ENCODE data around the gene TRAPPC6A. TPM values are rescaled to one million over a fixed set of nuclear protein-coding genes. Genes with fewer than 3 reads are reported as not detected.

Gene TRAPPC6A
- total and polyA plus RNA-seq, 5 donors = 15.2 to 26.5 (median 19.2) TPM

- 83% methylated on average over 4 of the region's 4 CpGs for whole genome bisulfite sequencing
- ATAC-seq (no peak), DNase-seq (peak in 1 of 3 donors; percentile 6)
- Histone ChIP-seq H3K9me3 (ENCODE audit: control insufficient read depth, low read length) (no peaks in the 10 kb centered on the region), H3K27me3 (ENCODE audit: control insufficient read depth, insufficient read depth) (no peaks in the 10 kb centered on the region), H3K4me3 (ENCODE audit: low read length) (no peak overlapping the region), H3K4me1 (ENCODE audit: control insufficient read depth, insufficient read depth, low read length) (peaks cover 3% of the 10 kb centered on the region), H3K27ac (ENCODE audit: low read length) (no peak overlapping the region)
- intact Hi-C loops (cut with DNase I) = no loop called here
Observed at GRCh38 chr19:45114116-45114515, 63.9 kb downstream of the TRAPPC6A start.

- Histone ChIP-seq H3K27ac (ENCODE audit: low read length) (no peak overlapping the region), H3K9me3 (ENCODE audit: control insufficient read depth, low read length) (no peaks in the 10 kb centered on the region), H3K4me3 (ENCODE audit: low read length) (no peak overlapping the region), H3K4me1 (ENCODE audit: control insufficient read depth, insufficient read depth, low read length) (peaks cover 2% of the 10 kb centered on the region), H3K27me3 (ENCODE audit: control insufficient read depth, insufficient read depth) (no peaks in the 10 kb centered on the region)
- DNase-seq (peak in 2 of 3 donors; percentile 21 to 55), ATAC-seq (no peak)
- intact Hi-C loops (cut with DNase I) = no loop called here
- 87% methylated on average over 9 of the region's 9 CpGs for WGBS
Observed at GRCh38 chr19:45113628-45114027, 64.4 kb downstream of the TRAPPC6A start.

Other genes starting within 250 kb of the TRAPPC6A start
- not detected for gene APOC4, start 236.0 kb downstream of the TRAPPC6A start, total RNA-seq
- gene APOC4, start 236.0 kb downstream of the TRAPPC6A start, polyA plus RNA-seq = not detected
- gene APOC2, start 232.2 kb downstream of the TRAPPC6A start, total RNA-seq = not detected
- gene APOC2, start 232.2 kb downstream of the TRAPPC6A start, polyA plus RNA-seq = 0.68 TPM
- gene CLPTM1, start 222.9 kb downstream of the TRAPPC6A start, total RNA-seq = 100 to 1,000 TPM in 2 of 4 donors, 10 to 100 TPM in 2; 81.4 to 106 (median 93.0) TPM
- 85.7 TPM for gene CLPTM1, start 222.9 kb downstream of the TRAPPC6A start, polyA plus RNA-seq
- gene RELB, start 176.8 kb downstream of the TRAPPC6A start, total RNA-seq = 1 to 10 TPM; 2.3 to 6.5 (median 3.3) TPM
- 2.4 TPM for gene RELB, start 176.8 kb downstream of the TRAPPC6A start, polyA plus RNA-seq
- gene CLASRP, start 139.2 kb downstream of the TRAPPC6A start, total RNA-seq = 10 to 100 TPM; 34.3 to 36.7 (median 36.1) TPM
- 36.8 TPM for gene CLASRP, start 139.2 kb downstream of the TRAPPC6A start, polyA plus RNA-seq
- under 1 TPM in 3 of 4 donors, not detected in 1; 0.25 to 0.35 (median 0.29) TPM for gene ZNF296, start 101.8 kb downstream of the TRAPPC6A start, total RNA-seq
- 0.25 TPM for gene ZNF296, start 101.8 kb downstream of the TRAPPC6A start, polyA plus RNA-seq
- gene GEMIN7, start 99.0 kb downstream of the TRAPPC6A start, total RNA-seq = 10 to 100 TPM; 10.9 to 15.0 (median 12.8) TPM
- 27.9 TPM for gene GEMIN7, start 99.0 kb downstream of the TRAPPC6A start, polyA plus RNA-seq
- gene PPP1R37, start 85.1 kb downstream of the TRAPPC6A start, total RNA-seq = 10 to 100 TPM; 16.5 to 24.9 (median 18.9) TPM
- gene PPP1R37, start 85.1 kb downstream of the TRAPPC6A start, polyA plus RNA-seq = 23.4 TPM
- under 1 TPM in 1 of 4 donors, not detected in 3; 0.06 TPM for gene NKPD1, start 17.3 kb downstream of the TRAPPC6A start, total RNA-seq
- 0.07 TPM for gene NKPD1, start 17.3 kb downstream of the TRAPPC6A start, polyA plus RNA-seq
- 1 to 10 TPM; 3.8 to 8.2 (median 6.2) TPM for gene BLOC1S3, start 547 bp upstream of the TRAPPC6A start, total RNA-seq
- 2.4 TPM for gene BLOC1S3, start 547 bp upstream of the TRAPPC6A start, polyA plus RNA-seq
- 1 to 10 TPM; 3.4 to 5.6 (median 4.5) TPM for gene EXOC3L2, start 67.2 kb upstream of the TRAPPC6A start, total RNA-seq
- 2.7 TPM for gene EXOC3L2, start 67.2 kb upstream of the TRAPPC6A start, polyA plus RNA-seq
- gene MARK4, start 73.0 kb upstream of the TRAPPC6A start, total RNA-seq = 10 to 100 TPM; 29.0 to 54.5 (median 40.4) TPM
- 21.0 TPM for gene MARK4, start 73.0 kb upstream of the TRAPPC6A start, polyA plus RNA-seq
- 1,000 to 10,000 TPM; 2,910 to 4,826 (median 3,330) TPM for gene CKM, start 144.6 kb upstream of the TRAPPC6A start, total RNA-seq
- gene CKM, start 144.6 kb upstream of the TRAPPC6A start, polyA plus RNA-seq = 5,160 TPM
- gene KLC3, start 162.5 kb upstream of the TRAPPC6A start, total RNA-seq = not detected
- gene KLC3, start 162.5 kb upstream of the TRAPPC6A start, polyA plus RNA-seq = 0.18 TPM
- gene ERCC2, start 192.3 kb upstream of the TRAPPC6A start, total RNA-seq = 10 to 100 TPM; 11.1 to 15.7 (median 12.2) TPM
- 9.6 TPM for gene ERCC2, start 192.3 kb upstream of the TRAPPC6A start, polyA plus RNA-seq
- 100 to 1,000 TPM; 131 to 161 (median 150) TPM for gene PPP1R13L, start 226.8 kb upstream of the TRAPPC6A start, total RNA-seq
- gene PPP1R13L, start 226.8 kb upstream of the TRAPPC6A start, polyA plus RNA-seq = 100 TPM
- gene POLR1G, start 228.4 kb upstream of the TRAPPC6A start, total RNA-seq = 1 to 10 TPM; 4.0 to 6.3 (median 5.0) TPM
- gene POLR1G, start 228.4 kb upstream of the TRAPPC6A start, polyA plus RNA-seq = 4.0 TPM
- gene ERCC1, start 245.7 kb upstream of the TRAPPC6A start, total RNA-seq = 100 to 1,000 TPM; 133 to 143 (median 139) TPM
- gene ERCC1, start 245.7 kb upstream of the TRAPPC6A start, polyA plus RNA-seq = 139 TPM